Stomach (tissue), 9 donors: ENCODE results near the gene EHD1. TPM values are rescaled to one million over a fixed set of nuclear protein-coding genes. Genes with fewer than 3 reads are reported as not detected.
A peak's percentile ranks its signal among the peaks of the same experiment; 100 is the strongest.

Experiments
- DNase-seq, 2 donors: peaks; one replicate each; pipeline versions ENCODE4 v3.0.0 to v3.0.0-alpha.2; 2013 to 2019
- H3K27ac ChIP-seq, 5 donors: fragments of 200-600 bp in 4 of 5; sonication (generic) in 4 of 5; one replicate each; pipeline ENCODE4 v1.5.1; 2013 to 2019; ENCODE audit warnings: mild to moderate bottlenecking in 1 of 5, moderate library complexity in 1 of 5
- H3K27me3 ChIP-seq, 3 donors: fragments of 200-600 bp; sonication (generic); one replicate each; pipeline ENCODE4 v1.5.1; 2017 to 2019; ENCODE audit warnings: mixed run types in 1 of 3
- H3K36me3 ChIP-seq, 4 donors: fragments of 200-600 bp; sonication (generic); 1 replicate in 3 of 4; 2 replicates in 1 of 4; pipeline ENCODE4 v1.5.1; 2016 to 2019
- H3K4me1 ChIP-seq, 4 donors: fragments of 200-600 bp; sonication (generic); one replicate each; pipeline ENCODE4 v1.5.1; 2016 to 2019
- H3K4me3 ChIP-seq, 4 donors: fragments of 200-600 bp; sonication (generic) in 3 of 4; one replicate each; pipeline ENCODE4 v1.5.1; 2016 to 2019; ENCODE audit warnings: mild to moderate bottlenecking in 1 of 4
- H3K9me3 ChIP-seq, 4 donors: fragments of 200-600 bp; sonication (generic); one replicate each; pipeline ENCODE4 v1.5.1; 2016 to 2019
- EP300 ChIP-seq: sonication (generic); formaldehyde crosslinking; IDR thresholded peaks from one replicate; pipeline ENCODE4 v1.6.1; 2017; ENCODE audit warnings: antibody characterized with exemption
- POLR2A ChIP-seq, 4 donors: fragments of 450-650 bp; IDR thresholded peaks; one replicate each; pipeline ENCODE4 v1.6.1; 2016; ENCODE audit warnings: antibody characterized with exemption in 4 of 4, control low read depth in 2 of 4, mild to moderate bottlenecking in 1 of 4, moderate library complexity in 1 of 4
- POLR2AphosphoS5 ChIP-seq, 3 donors: sonication (generic); formaldehyde crosslinking; IDR thresholded peaks; one replicate each; pipeline ENCODE4 v1.6.1; 2016; ENCODE audit warnings: antibody characterized with exemption in 3 of 3
- WGBS, 5 donors: extraction: QIAGEN DNeasy Blood & Tissue Kit in 3 of 5; methylation state at CpG; one replicate each; pipeline versions ENCODE4 v1.1.5 to v1.1.7; 2013 to 2018; 5-methylcytosine and 5-hydroxymethylcytosine counted together
- intact Hi-C: fragments of 100-400 bp; cut with DNase I; formaldehyde crosslinking; loops from one replicate; pipeline ENCODE4 v1.15.1; 2023; ENCODE audit warnings: low total_unique reads
- polyA plus RNA-seq, 3 donors: library from polyadenylated mRNA; stranded (reverse); fragments of 200-250 nt; gene quantifications; one replicate each; pipeline ENCODE4 v1.2.3, GENCODE V29; 2013
- total RNA-seq, 5 donors: library from RNA; depleted of rRNA; stranded (reverse); fragments of >200 nt; gene quantifications; one replicate each; pipeline versions ENCODE4 v1.1.0 to v1.2.3, GENCODE V29; 2014 to 2016
- TF ChIP-seq, protein P1 (sequence below), 7 experiments: fragments of 450-650 bp in 4 of 7; fragments of 200-600 bp in 3 of 7; sonication (generic) in 3 of 7; IDR thresholded peaks; one replicate each; pipeline ENCODE4 v1.5.1; 2016 to 2019; ENCODE audit warnings: antibody characterized with exemption in 7 of 7, control low read depth in 2 of 7, mild to moderate bottlenecking in 1 of 7
- donor health status: healthy with polysubstance abuse.
- donor health status: Bipolar disorder and iron deficiency.
- donor health status: healthy.

EHD1 gene
- total and polyA plus RNA-seq, 8 donors = 17.9 to 160 (median 37.5) TPM

DNA sequence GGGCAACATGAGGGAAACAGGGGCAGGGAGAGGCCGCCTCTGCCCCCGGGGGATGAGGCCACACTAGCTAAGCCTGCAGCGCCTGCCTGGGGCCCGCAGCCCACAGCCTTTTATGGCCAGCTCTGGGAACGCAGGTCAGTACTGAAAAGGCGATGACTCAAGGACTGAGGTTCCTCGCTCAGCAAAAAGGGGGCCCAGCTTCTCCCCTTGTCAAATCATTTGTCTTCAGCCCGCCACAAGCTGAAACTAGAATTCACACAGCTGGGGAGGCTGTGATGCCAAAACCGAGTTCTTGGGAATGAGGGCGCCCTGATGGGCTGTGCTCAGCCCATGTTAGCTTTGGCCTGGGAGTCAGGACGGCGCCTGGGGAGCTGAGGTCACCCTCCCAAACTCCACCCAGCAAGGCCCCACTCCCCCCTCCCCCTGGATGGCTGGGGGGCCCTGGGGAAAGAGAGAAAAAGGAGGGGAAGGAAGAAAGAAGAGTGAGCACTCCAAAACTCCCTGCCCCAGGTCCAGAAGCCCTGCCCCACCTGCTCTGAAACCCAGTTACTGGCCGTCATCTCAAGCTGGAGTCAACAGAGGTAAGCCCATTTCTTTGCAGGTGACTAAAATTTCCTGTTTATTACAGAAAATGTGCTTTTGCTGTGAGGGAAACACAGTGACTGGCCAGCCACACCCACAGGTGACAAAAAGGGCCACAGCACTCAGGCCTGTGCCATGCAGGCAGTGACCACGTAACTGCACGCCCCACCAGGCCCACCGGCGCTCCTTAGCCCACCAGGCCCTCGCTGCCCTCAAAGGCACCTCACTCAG lies 13.7 kb downstream of the EHD1 start:
- peak in 1 of 2 donors; percentile 90 for DNase-seq
- Histone ChIP-seq H3K9me3 (no peaks in the 10 kb centered on the region), H3K4me3 (peak overlapping the region in 3 of 4 donors; percentile 1 to 23 (median 18)), H3K4me1 (peaks cover 67 to 98% (median 77%) of the 10 kb centered on the region in 4 donors), H3K36me3 (peaks cover 5 to 19% (median 12%) of the 10 kb centered on the region in 4 donors), H3K27ac (peak overlapping the region; percentile 71 to 94 (median 92)), H3K27me3 (no peaks in the 10 kb centered on the region)
- 49 to 63% (median 57%) methylated on average over 16 to 18 of the region's 18 CpGs for WGBS, 5 donors
- TF ChIP-seq POLR2AphosphoS5 (IDR thresholded peaks at IDR 0.05) (peak; percentile 42 to 65 (median 64)), EP300 (peak; percentile 86), POLR2A (IDR thresholded peaks at IDR 0.05) (no peak)
- TF ChIP-seq, protein P1, sequence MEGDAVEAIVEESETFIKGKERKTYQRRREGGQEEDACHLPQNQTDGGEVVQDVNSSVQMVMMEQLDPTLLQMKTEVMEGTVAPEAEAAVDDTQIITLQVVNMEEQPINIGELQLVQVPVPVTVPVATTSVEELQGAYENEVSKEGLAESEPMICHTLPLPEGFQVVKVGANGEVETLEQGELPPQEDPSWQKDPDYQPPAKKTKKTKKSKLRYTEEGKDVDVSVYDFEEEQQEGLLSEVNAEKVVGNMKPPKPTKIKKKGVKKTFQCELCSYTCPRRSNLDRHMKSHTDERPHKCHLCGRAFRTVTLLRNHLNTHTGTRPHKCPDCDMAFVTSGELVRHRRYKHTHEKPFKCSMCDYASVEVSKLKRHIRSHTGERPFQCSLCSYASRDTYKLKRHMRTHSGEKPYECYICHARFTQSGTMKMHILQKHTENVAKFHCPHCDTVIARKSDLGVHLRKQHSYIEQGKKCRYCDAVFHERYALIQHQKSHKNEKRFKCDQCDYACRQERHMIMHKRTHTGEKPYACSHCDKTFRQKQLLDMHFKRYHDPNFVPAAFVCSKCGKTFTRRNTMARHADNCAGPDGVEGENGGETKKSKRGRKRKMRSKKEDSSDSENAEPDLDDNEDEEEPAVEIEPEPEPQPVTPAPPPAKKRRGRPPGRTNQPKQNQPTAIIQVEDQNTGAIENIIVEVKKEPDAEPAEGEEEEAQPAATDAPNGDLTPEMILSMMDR (IDR thresholded peaks at IDR 0.05) = no peak
- intact Hi-C loops = no loop called here

DNA sequence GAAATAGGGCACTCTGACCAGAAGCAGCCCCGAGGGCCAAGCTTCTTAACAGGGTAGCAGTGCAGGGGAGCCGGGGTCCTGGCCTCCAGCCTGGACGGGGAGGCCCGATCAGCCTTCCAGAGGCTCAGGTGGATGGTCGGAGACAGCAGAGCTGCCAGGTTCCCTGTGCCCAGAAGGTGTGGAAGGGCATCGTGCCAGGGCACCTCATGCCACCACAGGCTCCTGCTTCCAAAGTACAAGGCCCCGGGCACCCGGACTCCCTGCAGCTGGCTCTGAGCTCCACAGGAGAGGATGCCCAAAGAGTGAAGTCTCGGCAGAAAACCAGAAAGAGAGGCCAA lies 14.3 kb downstream of the EHD1 start:
- peaks cover 11 to 24% (median 18%) of the 10 kb centered on the region in 4 donors for H3K36me3 ChIP-seq
- H3K27ac ChIP-seq = peak overlapping the region; percentile 71 to 94 (median 92)
- 20 to 65% (median 47%) methylated on average over 8 to 9 of the region's 9 CpGs for WGBS, 5 donors
- no peaks in the 10 kb centered on the region for H3K9me3 ChIP-seq
- no peak for DNase-seq
- H3K4me3 ChIP-seq = peak overlapping the region in 3 of 4 donors; percentile 0 to 23 (median 12)
- H3K4me1 ChIP-seq = peaks cover 67 to 98% (median 75%) of the 10 kb centered on the region in 4 donors
- no peak for TF ChIP-seq POLR2A (IDR thresholded peaks at IDR 0.05)
- TF ChIP-seq EP300 = no peak
- TF ChIP-seq, protein P1 (IDR thresholded peaks at IDR 0.05) = no peak
- TF ChIP-seq POLR2AphosphoS5 (IDR thresholded peaks at IDR 0.05) = no peak
- intact Hi-C loops = no loop called here
- H3K27me3 ChIP-seq = no peaks in the 10 kb centered on the region

DNA sequence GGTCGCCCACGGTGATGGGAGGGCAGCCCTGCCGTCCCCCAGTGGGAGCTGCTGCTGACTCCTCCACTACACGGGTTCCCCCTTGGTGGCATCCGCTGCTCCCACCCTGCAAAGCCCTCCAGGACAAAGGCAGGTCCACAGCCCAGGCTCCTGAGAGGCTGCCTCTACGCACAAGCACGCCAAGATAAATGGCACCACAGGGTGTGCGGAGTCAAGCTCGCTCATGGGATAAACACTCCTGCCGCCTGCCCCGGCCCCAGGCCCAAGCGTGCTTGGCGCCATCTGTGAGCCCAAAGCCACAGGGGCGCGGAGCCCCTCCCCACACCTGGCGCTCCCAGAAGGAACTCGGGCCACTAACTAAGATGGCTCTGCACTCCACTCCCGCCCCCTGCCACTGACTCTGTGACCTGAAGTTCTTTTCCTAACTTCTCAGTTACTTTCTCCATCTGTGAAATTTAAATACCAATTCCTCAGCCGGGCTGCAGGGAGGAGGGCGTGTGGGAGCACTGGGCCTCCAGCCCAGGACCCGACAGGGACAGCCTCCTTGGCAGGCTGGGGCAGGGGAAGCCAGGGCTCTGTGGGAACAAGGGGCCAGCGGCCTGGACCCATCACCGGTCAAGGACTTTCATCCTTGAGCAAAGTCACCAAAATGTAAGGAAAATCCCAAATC lies 14.9 kb downstream of the EHD1 start:
- Histone ChIP-seq H3K27ac (peak overlapping the region; percentile 71 to 94 (median 92)), H3K9me3 (no peaks in the 10 kb centered on the region), H3K4me3 (peak overlapping the region in 3 of 4 donors; percentile 0 to 23 (median 12)), H3K36me3 (peaks cover 17 to 30% (median 23%) of the 10 kb centered on the region in 4 donors), H3K27me3 (no peaks in the 10 kb centered on the region), H3K4me1 (peaks cover 67 to 98% (median 75%) of the 10 kb centered on the region in 4 donors)
- intact Hi-C loops = no loop called here
- WGBS, 5 donors = 54 to 78% (median 64%) methylated on average over 14 to 23 of the region's 23 CpGs
- TF ChIP-seq POLR2AphosphoS5 (IDR thresholded peaks at IDR 0.05) (no peak), POLR2A (IDR thresholded peaks at IDR 0.05) (no peak), EP300 (no peak)
- TF ChIP-seq, protein P1 (IDR thresholded peaks at IDR 0.05) = no peak
- DNase-seq = peak in 1 of 2 donors; percentile 45

DNA sequence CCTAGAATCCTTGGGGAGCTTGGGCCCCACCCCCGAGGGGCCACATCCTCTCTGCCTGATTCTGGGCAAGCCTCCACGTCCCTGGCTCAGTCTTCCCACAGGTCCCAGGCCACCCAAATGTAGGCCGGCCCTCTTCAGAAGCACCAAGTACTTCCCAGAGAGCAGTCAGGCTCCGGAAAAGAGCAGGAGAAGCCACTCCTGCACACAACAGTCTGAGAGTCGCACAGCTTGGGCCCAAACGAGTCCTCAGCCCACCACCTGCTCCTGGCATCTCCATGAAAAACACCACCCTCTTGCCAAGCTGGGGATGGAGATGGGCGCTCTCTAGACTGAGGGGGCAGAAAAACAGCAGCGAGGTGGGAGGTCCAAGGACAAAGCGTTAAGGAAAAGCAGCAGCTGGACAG lies 15.4 kb downstream of the EHD1 start:
- TF ChIP-seq POLR2AphosphoS5 (IDR thresholded peaks at IDR 0.05) (no peak), EP300 (no peak), POLR2A (IDR thresholded peaks at IDR 0.05) (no peak)
- H3K27me3 ChIP-seq = no peaks in the 10 kb centered on the region
- peak in 1 of 2 donors; percentile 37 for DNase-seq
- H3K27ac ChIP-seq = peak overlapping the region; percentile 46 to 94 (median 92)
- H3K9me3 ChIP-seq = no peaks in the 10 kb centered on the region
- 47 to 65% (median 60%) methylated on average over 9 of the region's 9 CpGs for WGBS, 5 donors
- intact Hi-C loops = no loop called here
- H3K36me3 ChIP-seq = peaks cover 21 to 28% (median 24%) of the 10 kb centered on the region in 4 donors
- H3K4me1 ChIP-seq = peaks cover 67 to 97% (median 75%) of the 10 kb centered on the region in 4 donors
- peak overlapping the region in 1 of 4 donors; percentile 23 for H3K4me3 ChIP-seq
